Colonic mucosa (tissue), 4 donors: Measurements from ENCODE around the gene SORCS1. TPM values are rescaled to one million over a fixed set of nuclear protein-coding genes. Genes with fewer than 3 reads are reported as not detected.

Source experiments
- DNase-seq: peaks from one replicate; pipeline ENCODE4 v3.0.0-alpha.2; 2020
- H3K27ac ChIP-seq: fragments of 200-600 bp; one replicate; pipeline ENCODE4 v1.8.0; 2021
- H3K27me3 ChIP-seq: fragments of 200-600 bp; one replicate; pipeline ENCODE4 v1.8.0; 2021
- H3K36me3 ChIP-seq: fragments of 200-600 bp; one replicate; pipeline ENCODE4 v1.8.0; 2021
- H3K4me1 ChIP-seq: fragments of 200-600 bp; one replicate; pipeline ENCODE4 v1.8.0; 2021; ENCODE audit warnings: mild to moderate bottlenecking
- H3K4me3 ChIP-seq: fragments of 200-600 bp; one replicate; pipeline ENCODE4 v1.8.0; 2021
- H3K9ac ChIP-seq, 2 donors: one replicate each; pipeline ENCODE4 v1.7.0; 2013; ENCODE audit warnings: control low read depth in 2 of 2, low read depth in 2 of 2, low read length in 2 of 2
- H3K9me3 ChIP-seq: fragments of 200-600 bp; one replicate; pipeline ENCODE4 v1.8.0; 2021
- CTCF ChIP-seq: fragments of 200-600 bp; IDR thresholded peaks from one replicate; pipeline ENCODE4 v1.8.0; 2022; ENCODE audit warnings: antibody characterized with exemption, mild to moderate bottlenecking
- intact Hi-C: fragments of 100-400 bp; cut with DNase I; formaldehyde crosslinking; loops from one replicate; pipeline ENCODE4 v1.14.1; 2022
- total RNA-seq, 2 donors: library from RNA; stranded (reverse); fragmentation: NEBNext Ultra II Directional in 1 of 2; extraction: Animal tissue kit (Norgen Biotek cat#: 25700) in 1 of 2; gene quantifications; one replicate each; pipeline ENCODE4 v1.2.1, GENCODE V29; 2021
- donor health status: healthy.
- donor health status: DM: no; HTN: no; CAD: no.
- donor health status: DM: no; HTN: no; CAD: no.

SORCS1 gene
- total RNA-seq, 2 donors from 2014 or later = 0.40 to 1.6 TPM

GRCh38 chr10:106874604-106874889, 290.0 kb downstream of the SORCS1 start:
- H3K9ac ChIP-seq = no peak overlapping the region
- H3K27ac ChIP-seq = no peak overlapping the region
- no peaks in the 10 kb centered on the region for H3K9me3 ChIP-seq
- TF ChIP-seq CTCF = no peak
- H3K27me3 ChIP-seq = no peaks in the 10 kb centered on the region
- no peak for DNase-seq
- H3K4me3 ChIP-seq = no peak overlapping the region
- intact Hi-C loops = no loop called here
- no peaks in the 10 kb centered on the region for H3K36me3 ChIP-seq
- H3K4me1 ChIP-seq = no peaks in the 10 kb centered on the region

DNA sequence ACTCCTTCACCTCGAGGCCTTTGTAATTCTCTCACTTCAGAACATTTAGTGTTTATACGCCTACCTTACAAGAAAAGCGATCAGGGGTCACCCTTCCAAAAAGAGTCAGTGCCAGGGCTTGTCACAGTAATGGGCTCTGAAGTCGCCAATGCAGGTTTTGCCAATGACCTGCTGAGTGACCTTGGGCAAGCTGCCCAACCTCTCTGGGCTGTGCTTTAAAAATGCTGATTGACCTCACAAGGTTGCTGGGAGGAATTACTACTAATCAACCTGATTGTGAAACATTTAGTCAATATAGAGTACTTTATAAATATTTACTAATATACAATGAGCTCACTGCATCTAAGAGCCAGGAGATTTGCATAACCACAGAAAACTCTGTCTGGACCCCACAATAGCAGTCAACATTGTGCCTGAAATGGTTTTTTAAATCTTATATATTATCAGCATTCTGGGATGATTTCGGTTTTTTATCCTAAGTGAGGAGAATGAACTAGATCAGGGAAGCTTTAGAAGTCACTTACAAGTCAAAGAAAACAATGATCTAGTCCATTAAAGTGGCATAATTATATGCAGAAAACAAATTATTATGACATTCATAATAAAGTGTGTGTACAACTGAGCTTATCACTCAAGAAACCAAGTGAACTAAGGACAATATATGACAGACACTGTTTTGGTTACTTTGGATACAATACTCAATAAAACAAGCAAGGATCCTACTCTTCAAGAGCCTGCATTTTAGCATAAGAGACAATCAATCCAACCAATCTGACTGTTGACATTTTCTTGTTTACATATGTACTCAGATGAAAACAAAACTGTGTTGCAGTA, 290.5 kb downstream of the SORCS1 start:
- Histone ChIP-seq H3K9me3 (no peaks in the 10 kb centered on the region), H3K27me3 (no peaks in the 10 kb centered on the region), H3K4me1 (no peaks in the 10 kb centered on the region), H3K4me3 (no peak overlapping the region), H3K9ac (no peak overlapping the region), H3K27ac (no peak overlapping the region), H3K36me3 (no peaks in the 10 kb centered on the region)
- TF ChIP-seq CTCF = no peak
- intact Hi-C loops = no loop called here
- no peak for DNase-seq

DNA sequence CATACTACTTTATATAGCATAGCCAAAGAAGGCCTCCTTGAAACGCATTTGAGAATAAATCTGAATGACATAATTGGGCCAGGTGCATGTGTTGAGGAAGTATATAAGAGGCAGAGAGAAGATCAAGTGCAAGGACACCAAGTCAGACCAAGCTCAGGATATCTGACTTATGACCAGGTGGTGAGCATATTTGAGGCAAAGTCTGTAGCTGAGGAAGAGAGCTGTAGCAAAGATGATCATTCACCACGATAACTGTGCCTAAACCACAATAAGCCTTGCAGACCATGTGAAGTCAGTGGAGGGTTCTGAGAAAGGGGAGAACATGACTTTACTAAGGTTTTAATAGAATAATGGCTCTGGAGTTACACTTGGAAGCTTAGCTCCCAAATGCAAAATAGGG, 292.3 kb downstream of the SORCS1 start:
- Histone ChIP-seq H3K4me3 (no peak overlapping the region), H3K27me3 (no peaks in the 10 kb centered on the region), H3K4me1 (no peaks in the 10 kb centered on the region), H3K36me3 (no peaks in the 10 kb centered on the region), H3K27ac (no peak overlapping the region), H3K9me3 (no peaks in the 10 kb centered on the region), H3K9ac (no peak overlapping the region)
- no peak for DNase-seq
- TF ChIP-seq CTCF = no peak
- intact Hi-C loops = no loop called here

GRCh38 chr10:106866244-106866845, 298.2 kb downstream of the SORCS1 start:
- H3K27ac ChIP-seq = no peak overlapping the region
- no peaks in the 10 kb centered on the region for H3K9me3 ChIP-seq
- no peaks in the 10 kb centered on the region for H3K4me1 ChIP-seq
- intact Hi-C loops = no loop called here
- no peaks in the 10 kb centered on the region for H3K27me3 ChIP-seq
- no peaks in the 10 kb centered on the region for H3K36me3 ChIP-seq
- DNase-seq = no peak
- TF ChIP-seq CTCF = no peak
- no peak overlapping the region for H3K4me3 ChIP-seq
- H3K9ac ChIP-seq = no peak overlapping the region

DNA sequence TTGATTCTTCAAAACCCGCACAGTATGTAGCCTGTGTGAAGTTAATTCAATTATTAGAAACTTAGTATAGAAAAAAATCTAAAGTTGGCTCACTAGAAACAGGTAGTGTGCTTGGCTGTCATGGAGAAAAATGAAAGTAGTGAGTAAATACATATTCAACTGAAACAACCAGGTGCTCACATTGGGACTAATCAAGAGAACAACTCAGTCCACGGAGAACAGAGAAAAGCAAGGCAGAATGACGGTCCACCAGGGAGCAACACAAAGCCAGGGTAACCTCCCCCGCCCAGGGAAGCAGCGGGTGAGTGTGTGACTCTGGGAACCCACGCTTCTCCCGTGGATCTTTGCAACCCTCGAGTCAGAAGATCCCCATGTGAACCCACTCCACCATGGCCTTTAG, 300.5 kb downstream of the SORCS1 start:
- Histone ChIP-seq H3K27me3 (no peaks in the 10 kb centered on the region), H3K36me3 (no peaks in the 10 kb centered on the region), H3K27ac (no peak overlapping the region), H3K4me1 (no peaks in the 10 kb centered on the region), H3K4me3 (no peak overlapping the region), H3K9me3 (no peaks in the 10 kb centered on the region), H3K9ac (no peak overlapping the region)
- intact Hi-C loops = no loop called here
- TF ChIP-seq CTCF = no peak
- DNase-seq = no peak
